DMS 273 (cell line): ENCODE data around the gene MMP2.

Experiments
- DNase-seq: peaks from one replicate; lab custom pipeline; 2025; ENCODE audit not compliant: unreplicated experiment; lab: John Stamatoyannopoulos, UW

Gene MMP2

GRCh38 chr16:55478827-55479429, at the start of gene MMP2:
Gene MMP2, plus strand, starts transcription at chr16:55479198. Its CDS starts 282 bp downstream, at chr16:55479480.
- peak; percentile 89 for DNase-seq

DNA sequence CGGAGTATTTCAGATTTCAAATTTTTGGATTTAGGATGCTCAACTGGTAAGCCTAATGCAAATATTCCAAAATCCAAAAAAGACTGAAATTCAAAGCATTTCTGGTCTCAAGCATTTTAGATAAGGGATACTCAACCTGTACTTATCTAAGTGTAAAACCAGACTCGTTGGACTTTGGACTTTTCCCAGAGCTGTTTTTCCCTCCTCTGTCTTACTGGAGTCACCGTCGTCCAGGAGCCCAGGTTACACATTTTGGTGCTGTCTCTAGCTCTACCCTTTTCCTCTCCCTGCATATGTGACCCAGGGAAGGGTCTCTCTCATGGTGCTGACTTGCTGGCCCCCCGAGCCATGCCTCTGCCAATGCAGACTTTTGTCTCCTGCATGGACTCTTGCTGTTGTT, 46.0 kb upstream of the MMP2 start:
- no peak for DNase-seq

- no peak for DNase-seq
Observed at GRCh38 chr16:55433535-55433934, 45.5 kb upstream of the MMP2 start.

- DNase-seq: no peak
Observed at GRCh38 chr16:55434000-55434399, 45.0 kb upstream of the MMP2 start.

GRCh38 chr16:55435387-55435786, 43.6 kb upstream of the MMP2 start:
- DNase-seq: no peak

- DNase-seq: no peak
Observed at GRCh38 chr16:55436587-55436986, 42.4 kb upstream of the MMP2 start.

- DNase-seq: no peak
Observed at GRCh38 chr16:55437625-55438024, 41.4 kb upstream of the MMP2 start.

GRCh38 chr16:55438281-55438680, 40.7 kb upstream of the MMP2 start:
- no peak for DNase-seq

GRCh38 chr16:55439101-55439690, 39.8 kb upstream of the MMP2 start:
- DNase-seq: no peak

- no peak for DNase-seq
Observed at GRCh38 chr16:55443434-55444346, 35.3 kb upstream of the MMP2 start.

DNA sequence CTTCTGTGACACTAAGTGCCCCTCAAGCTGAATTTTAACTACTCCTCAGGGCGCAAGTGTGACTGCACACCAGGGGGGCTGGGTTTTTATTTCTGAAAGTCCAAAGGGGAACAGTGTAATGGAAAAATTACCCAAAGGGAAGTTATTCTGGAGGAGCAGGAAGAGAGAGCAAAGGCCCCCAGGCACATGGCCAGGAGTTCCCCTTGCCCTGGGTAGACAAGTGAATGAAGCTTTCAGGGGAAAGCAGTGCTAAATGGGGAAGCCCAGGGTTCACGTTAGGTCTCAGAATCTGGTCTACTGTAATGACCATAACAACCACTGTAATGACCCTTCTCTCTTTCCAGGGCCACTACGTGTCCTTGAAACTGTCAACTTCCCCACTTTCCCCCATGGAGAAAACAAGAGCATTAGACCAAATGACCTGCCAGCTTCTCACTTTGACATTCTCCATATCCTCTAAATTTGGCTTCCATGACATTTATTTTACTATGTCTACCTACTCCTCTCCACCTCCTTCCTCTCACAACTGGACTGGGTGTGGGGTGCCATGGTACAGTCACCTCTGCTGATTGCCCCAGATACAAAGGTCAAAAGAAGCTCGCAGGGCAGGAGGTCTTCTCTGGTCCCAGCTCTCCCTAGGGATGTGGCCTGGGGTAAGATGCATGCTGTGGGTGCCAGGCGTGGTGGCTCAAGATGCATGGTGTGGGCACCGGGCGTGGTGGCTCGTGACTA, 34.1 kb upstream of the MMP2 start:
- DNase-seq: no peak

- DNase-seq: no peak
Observed at GRCh38 chr16:55447231-55447630, 31.8 kb upstream of the MMP2 start.

DNA sequence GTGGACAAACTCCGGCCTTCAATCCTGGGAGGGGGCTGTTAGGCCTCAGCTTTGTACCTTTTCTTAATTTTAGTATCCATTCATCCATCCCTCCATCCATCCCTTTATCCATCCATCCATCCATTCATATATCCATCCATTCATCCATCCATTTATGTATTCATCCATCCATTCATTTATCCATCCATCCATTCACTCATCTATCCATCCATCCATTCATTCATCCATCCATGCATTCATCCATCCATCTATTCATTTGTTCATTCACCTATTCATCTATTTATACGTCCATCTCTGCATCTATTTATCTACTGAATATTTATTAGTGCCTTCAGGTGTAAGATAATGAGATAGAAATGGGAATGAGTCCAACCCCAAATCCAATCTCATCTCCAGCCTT, 26.0 kb upstream of the MMP2 start:
- no peak for DNase-seq

DNA sequence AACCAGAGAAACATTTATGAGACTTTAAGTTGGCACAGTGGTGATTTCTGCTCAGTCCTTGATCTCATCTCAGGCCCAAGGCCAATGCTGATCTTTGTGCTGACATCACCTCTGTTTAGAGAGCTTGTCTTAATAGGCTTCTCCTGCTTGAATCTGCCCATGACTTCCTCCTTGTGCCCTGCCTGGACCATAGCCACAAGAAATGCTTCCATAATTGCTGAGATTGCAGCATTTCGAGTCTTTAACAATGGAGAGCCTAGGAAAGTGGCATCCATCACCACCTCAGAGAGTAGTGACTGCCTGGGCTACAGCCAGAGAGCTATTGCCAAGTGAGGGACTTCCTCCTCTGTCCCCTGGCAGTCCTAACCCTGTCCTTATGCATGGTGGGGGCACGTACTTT, 25.1 kb upstream of the MMP2 start:
- no peak for DNase-seq

GRCh38 chr16:55454861-55455260, 24.1 kb upstream of the MMP2 start:
- DNase-seq: no peak

- DNase-seq: no peak
Observed at GRCh38 chr16:55462241-55462640, 16.8 kb upstream of the MMP2 start.

DNA sequence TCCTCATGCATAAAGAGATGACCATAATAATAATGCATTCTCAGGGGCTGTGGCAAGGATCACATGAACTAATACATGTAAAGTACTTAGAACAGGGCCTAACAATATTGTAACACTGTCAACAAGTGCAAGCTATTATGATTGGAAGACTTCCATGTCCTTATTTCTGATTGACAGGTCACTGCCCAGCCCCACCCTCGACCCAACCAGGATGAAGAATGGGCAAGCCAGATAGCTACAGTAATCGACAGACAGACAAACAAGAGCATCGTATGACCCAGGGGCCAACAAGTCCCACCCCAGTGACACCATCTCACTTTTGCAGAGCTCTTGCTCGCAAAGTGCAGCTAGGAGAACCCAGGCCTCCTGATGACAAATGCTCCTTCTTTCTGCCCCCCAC, 14.6 kb upstream of the MMP2 start:
- DNase-seq: no peak

- peak; percentile 95 for DNase-seq
Observed at GRCh38 chr16:55465077-55465896, 13.7 kb upstream of the MMP2 start.

DNA sequence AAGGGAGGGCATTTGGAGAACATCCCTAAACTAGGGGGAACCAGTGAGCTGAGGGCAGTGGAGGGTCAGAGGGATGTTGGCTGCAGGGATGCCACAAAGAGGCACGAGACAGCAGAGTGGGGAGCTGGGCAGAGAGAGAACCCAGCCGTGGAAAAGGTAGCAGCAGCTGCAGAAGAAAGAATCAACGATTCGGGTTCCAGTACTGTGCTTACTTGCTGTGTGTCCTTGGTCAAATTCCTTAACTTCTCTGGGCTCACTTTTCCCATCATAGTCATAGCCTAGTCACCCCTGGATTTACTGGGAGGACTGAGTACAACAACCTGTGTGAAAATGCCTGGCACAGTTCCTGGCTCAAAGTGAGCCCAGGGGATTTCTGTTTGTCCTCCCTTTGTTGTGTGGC, 12.8 kb upstream of the MMP2 start:
- DNase-seq: no peak

DNA sequence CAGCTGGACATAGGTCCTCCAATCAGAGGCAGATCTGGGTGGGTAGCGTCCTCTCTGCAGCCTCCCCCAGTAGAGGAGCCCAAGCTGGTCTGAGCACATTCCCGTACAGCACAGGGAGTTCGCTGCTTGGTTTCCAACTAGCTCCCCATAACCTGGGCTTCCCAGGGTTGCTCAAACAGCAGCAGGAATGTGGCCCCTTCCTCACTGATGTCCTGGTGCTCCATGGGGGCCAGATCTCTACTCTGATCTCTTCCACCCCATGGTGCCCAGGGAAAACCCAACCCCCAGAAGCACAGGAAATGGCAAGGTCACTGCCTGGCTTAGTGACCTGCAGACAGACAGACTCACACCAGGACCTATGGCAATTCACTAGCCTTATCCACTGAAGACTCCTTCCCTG, 11.1 kb upstream of the MMP2 start:
- no peak for DNase-seq
